GM19372 (cell line): Measurements from ENCODE around the gene METRNL.
"Not testable (repeated sequence)": the region's sequence is repeated elsewhere in the genome, so short reads cannot be mapped to it uniquely, and the experiment has no call there.

Source experiments
- ATAC-seq: cut with Tn5 transposase; IDR thresholded peaks from one replicate; pipeline ENCODE4 v1.9.1; 2021; ENCODE audit warnings: mild to moderate bottlenecking, low read depth, moderate library complexity; ENCODE audit not compliant: unreplicated experiment

Gene METRNL

DNA sequence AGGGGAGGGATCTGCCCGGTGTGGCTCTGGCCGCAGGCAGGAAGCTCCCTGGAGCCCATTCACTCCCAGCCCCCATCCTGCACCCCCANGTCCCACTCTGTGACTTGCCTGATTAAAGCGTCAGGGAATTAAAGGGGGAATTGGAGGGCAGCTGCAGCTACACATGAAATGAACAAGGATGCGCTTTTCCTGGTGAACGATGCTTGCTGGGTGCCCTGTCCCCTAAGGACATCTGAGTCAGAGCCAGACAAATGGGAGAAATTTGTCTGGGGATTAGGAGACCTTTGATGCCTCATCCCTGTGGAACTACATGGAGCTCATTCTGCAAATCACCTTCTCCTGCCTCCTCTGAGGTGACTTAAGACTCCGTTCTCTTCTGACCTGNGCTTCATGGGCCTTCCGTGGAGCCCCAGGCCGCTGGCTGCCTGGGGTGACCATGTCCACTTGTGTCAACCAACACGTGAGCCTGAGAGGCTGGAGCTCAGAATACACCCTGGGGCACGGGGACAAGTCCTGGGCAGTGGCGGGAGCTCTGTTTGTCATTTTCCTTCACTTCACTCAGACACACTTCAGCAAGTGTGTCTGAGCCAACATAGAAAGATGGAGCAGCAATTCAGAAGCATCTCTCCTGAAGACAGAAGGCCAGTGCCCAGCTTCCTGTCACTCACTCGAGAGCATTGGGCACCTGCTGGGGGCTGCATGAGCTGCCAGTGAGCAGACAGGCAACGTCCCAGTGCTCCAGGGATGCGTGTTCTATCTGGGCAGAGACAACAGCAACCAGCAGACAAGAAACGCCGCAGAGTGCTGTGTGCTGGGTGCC lies 54.1 kb downstream of the METRNL start:
- no peak for ATAC-seq

DNA sequence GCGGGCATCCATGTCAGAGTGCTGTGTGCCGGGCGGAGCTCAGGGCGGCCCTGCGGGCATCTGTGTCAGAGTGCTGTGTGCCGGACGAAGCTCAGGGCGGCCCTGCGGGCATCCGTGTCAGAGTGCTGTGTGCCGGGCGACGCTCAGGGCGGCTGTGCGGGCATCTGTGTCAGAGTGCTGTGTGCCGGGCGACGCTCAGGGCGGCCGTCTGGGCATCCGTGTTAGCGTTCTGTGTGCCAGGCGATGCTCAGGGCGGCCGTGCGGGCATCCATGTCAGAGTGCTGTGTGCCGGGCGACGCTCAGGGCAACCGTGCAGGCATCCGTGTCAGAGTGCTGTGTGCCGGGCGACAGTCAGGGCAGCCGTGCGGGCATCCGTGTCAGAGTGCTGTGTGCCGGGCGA lies 55.0 kb downstream of the METRNL start:
- not testable (repeated sequence) for ATAC-seq

GRCh38 chr17:83135692-83136091 lies 56.3 kb downstream of the METRNL start:
- no peak for ATAC-seq

GRCh38 chr17:83136156-83136555 lies 56.7 kb downstream of the METRNL start:
- ATAC-seq = no peak

DNA sequence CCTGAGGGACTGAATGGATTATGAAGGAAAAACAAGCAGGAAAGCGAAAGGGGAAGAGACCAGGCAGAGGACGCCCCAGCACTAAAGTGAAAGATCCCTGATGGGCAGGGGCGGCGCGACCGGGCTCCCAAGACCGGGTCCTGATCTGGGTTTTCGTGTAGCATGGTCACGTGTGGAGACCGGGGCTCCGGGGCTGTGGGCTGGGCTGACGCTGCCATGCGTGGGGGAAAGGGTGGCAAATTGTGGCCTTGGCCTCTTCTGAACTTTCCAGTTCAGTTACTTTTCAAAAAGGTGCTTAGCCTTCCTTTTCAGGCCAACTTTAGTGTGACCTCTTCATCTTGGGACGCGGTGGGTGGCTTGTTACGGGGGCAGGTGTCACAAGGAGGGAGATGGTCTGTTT lies 57.5 kb downstream of the METRNL start:
- no peak for ATAC-seq

GRCh38 chr17:83137523-83137922 lies 58.1 kb downstream of the METRNL start:
- no peak for ATAC-seq

DNA sequence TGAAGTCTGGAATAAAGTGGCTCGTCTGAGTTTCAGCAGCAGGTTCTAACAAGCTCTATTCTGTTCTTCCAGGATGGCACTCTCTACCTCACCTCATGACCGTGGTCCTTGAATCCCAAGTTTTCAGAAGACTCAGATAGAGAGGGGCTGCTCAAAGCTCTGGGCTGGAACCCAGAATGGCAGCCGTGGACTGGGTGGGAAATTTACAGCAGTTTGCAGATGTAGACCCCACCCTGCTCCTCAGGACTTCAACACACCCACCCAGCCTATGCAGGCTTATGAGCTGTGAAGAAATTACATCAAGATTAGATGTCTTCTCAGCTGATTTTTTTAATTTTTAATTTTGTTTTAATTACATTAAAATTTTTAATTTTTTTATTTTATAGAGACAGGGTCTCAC lies 59.4 kb downstream of the METRNL start:
- ATAC-seq = no peak

GRCh38 chr17:83139541-83140248 lies 60.3 kb downstream of the METRNL start:
- ATAC-seq = not testable (repeated sequence)

- ATAC-seq = not testable (repeated sequence)
Measured at GRCh38 chr17:83140249-83140566, 60.8 kb downstream of the METRNL start.

DNA sequence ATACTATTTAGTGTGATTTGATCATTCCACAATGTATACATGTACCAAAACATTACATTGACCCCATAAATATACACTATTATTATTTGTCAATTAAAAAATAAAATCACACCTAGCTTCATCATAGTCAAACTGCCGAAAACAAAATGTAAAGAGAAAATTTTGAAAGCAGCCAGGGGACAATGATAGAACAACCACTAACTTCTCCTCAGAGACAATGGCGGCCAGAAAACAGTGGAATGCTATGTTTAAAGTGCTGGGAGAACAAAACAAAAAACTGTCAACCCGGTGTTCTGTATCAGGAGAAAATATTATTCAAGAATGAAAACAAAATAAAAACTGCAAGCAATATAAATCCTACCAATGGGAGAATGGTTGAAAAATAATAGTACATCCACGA lies 63.2 kb downstream of the METRNL start:
- ATAC-seq = no peak

DNA sequence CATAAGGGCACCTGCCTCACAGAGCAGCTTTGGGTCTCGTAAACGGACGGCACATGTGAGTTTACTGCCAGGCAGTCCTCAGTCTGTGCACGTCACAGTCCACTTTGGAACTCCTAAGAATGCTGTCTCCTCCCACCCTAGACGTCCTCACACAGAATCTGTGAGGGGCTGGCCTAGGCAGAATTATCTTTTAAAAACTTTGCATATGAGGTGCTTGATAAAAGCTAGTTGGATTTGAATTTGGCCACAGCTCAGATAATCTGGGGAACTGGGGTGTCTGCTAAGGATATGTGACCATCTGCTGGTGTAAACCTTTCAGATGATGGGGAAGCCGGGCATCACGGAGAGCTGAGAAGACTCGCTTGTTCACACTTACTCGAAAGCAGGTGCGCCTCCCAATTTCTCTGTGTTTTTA lies 64.4 kb downstream of the METRNL start:
- ATAC-seq = no peak
